DOHH2 (cell line): ENCODE measurements around the gene RAP1GAP.

Experiments used
- H3F3A ChIP-seq: fragments of 200-600 bp; sonication (generic), shearing (Covaris generic); 2 replicates; pipeline ENCODE4 v1.6.0; 2016; ENCODE audit warnings: antibody characterized with exemption, mild to moderate bottlenecking; ENCODE audit not compliant: control insufficient read depth, insufficient read depth
- H3K27ac ChIP-seq: fragments of 200-600 bp; sonication (generic); 2 replicates; pipeline ENCODE4 v1.5.1; 2014; ENCODE audit warnings: low read depth, mild to moderate bottlenecking, low read length, moderate library complexity
- H3K27me3 ChIP-seq: fragments of 200-600 bp; sonication (generic); 2 replicates; pipeline ENCODE4 v1.6.1; 2014; ENCODE audit warnings: mild to moderate bottlenecking, low read length, mixed read lengths; ENCODE audit not compliant: control insufficient read depth
- H3K36me3 ChIP-seq: fragments of 200-600 bp; sonication (generic); 2 replicates; pipeline ENCODE4 v1.6.1; 2014; ENCODE audit warnings: mild to moderate bottlenecking, low read length, moderate library complexity, mixed read lengths; ENCODE audit not compliant: control insufficient read depth
- H3K4me1 ChIP-seq: fragments of 200-600 bp; sonication (generic); 2 replicates; pipeline ENCODE4 v1.6.1; 2014; ENCODE audit warnings: mild to moderate bottlenecking, low read length, mixed read lengths; ENCODE audit not compliant: control insufficient read depth
- H3K4me2 ChIP-seq: fragments of 200-600 bp; sonication (generic); 2 replicates; pipeline ENCODE4 v1.6.0; 2014; ENCODE audit warnings: mild to moderate bottlenecking, low read length, moderate library complexity
- H3K4me3 ChIP-seq: fragments of 200-600 bp; sonication (generic); 2 replicates; pipeline ENCODE4 v1.5.1; 2014; ENCODE audit warnings: mild to moderate bottlenecking, low read length, mixed read lengths
- H3K79me2 ChIP-seq: fragments of 200-600 bp; sonication (generic); 2 replicates; pipeline ENCODE4 v1.6.1; 2014; ENCODE audit warnings: mild to moderate bottlenecking, low read length, mixed read lengths; ENCODE audit not compliant: control insufficient read depth
- H3K9me2 ChIP-seq: fragments of 200-600 bp; sonication (generic); replicated peaks from 2 replicates; pipeline ENCODE4 v1.6.1; 2014; ENCODE audit warnings: mild to moderate bottlenecking, low read length, mixed read lengths; ENCODE audit not compliant: control insufficient read depth
- H3K9me3 ChIP-seq: fragments of 200-600 bp; sonication (generic); 2 replicates; pipeline ENCODE4 v1.6.1; 2014; ENCODE audit warnings: antibody characterized with exemption, low read length, mixed read lengths; ENCODE audit not compliant: control insufficient read depth, insufficient read depth
- H4K20me1 ChIP-seq: fragments of 200-600 bp; sonication (generic); 2 replicates; pipeline ENCODE4 v1.6.0; 2014; ENCODE audit warnings: low read depth, mild to moderate bottlenecking, antibody characterized with exemption, low read length, moderate library complexity; ENCODE audit not compliant: control insufficient read depth, insufficient read depth
- EZH2phosphoT487 ChIP-seq: fragments of 200-600 bp; sonication (generic); IDR thresholded peaks from 2 replicates; pipeline ENCODE4 v1.6.1; 2017; ENCODE audit warnings: borderline replicate concordance, mild to moderate bottlenecking, antibody characterized with exemption, low read length, moderate library complexity, mixed read lengths
- TF ChIP-seq, protein P1 (sequence below): fragments of 200-600 bp; sonication (generic); IDR thresholded peaks from one replicate; pipeline ENCODE4 v1.5.1; 2014; ENCODE audit warnings: antibody characterized with exemption, mild to moderate bottlenecking, low read depth, low read length; ENCODE audit not compliant: poor library complexity, severe bottlenecking

RAP1GAP gene

GRCh38 chr1:21652101-21652936 lies 16.8 kb downstream of the RAP1GAP start:
- TF ChIP-seq EZH2phosphoT487 = no peak
- TF ChIP-seq, protein P1, sequence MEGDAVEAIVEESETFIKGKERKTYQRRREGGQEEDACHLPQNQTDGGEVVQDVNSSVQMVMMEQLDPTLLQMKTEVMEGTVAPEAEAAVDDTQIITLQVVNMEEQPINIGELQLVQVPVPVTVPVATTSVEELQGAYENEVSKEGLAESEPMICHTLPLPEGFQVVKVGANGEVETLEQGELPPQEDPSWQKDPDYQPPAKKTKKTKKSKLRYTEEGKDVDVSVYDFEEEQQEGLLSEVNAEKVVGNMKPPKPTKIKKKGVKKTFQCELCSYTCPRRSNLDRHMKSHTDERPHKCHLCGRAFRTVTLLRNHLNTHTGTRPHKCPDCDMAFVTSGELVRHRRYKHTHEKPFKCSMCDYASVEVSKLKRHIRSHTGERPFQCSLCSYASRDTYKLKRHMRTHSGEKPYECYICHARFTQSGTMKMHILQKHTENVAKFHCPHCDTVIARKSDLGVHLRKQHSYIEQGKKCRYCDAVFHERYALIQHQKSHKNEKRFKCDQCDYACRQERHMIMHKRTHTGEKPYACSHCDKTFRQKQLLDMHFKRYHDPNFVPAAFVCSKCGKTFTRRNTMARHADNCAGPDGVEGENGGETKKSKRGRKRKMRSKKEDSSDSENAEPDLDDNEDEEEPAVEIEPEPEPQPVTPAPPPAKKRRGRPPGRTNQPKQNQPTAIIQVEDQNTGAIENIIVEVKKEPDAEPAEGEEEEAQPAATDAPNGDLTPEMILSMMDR = no peak
- no peak overlapping the region for H3K27ac ChIP-seq
- H3K4me2 ChIP-seq = no peak overlapping the region
- H4K20me1 ChIP-seq = no peaks in the 10 kb centered on the region
- H3K9me3 ChIP-seq = no peaks in the 10 kb centered on the region
- no peaks in the 10 kb centered on the region for H3K9me2 ChIP-seq
- H3K27me3 ChIP-seq = peaks cover 19% of the 10 kb centered on the region
- no peak overlapping the region for H3K4me3 ChIP-seq
- H3F3A ChIP-seq = no peaks in the 10 kb centered on the region
- no peaks in the 10 kb centered on the region for H3K36me3 ChIP-seq
- no peaks in the 10 kb centered on the region for H3K79me2 ChIP-seq
- H3K4me1 ChIP-seq = no peaks in the 10 kb centered on the region; the same call in 1 of the 2 replicates

DNA sequence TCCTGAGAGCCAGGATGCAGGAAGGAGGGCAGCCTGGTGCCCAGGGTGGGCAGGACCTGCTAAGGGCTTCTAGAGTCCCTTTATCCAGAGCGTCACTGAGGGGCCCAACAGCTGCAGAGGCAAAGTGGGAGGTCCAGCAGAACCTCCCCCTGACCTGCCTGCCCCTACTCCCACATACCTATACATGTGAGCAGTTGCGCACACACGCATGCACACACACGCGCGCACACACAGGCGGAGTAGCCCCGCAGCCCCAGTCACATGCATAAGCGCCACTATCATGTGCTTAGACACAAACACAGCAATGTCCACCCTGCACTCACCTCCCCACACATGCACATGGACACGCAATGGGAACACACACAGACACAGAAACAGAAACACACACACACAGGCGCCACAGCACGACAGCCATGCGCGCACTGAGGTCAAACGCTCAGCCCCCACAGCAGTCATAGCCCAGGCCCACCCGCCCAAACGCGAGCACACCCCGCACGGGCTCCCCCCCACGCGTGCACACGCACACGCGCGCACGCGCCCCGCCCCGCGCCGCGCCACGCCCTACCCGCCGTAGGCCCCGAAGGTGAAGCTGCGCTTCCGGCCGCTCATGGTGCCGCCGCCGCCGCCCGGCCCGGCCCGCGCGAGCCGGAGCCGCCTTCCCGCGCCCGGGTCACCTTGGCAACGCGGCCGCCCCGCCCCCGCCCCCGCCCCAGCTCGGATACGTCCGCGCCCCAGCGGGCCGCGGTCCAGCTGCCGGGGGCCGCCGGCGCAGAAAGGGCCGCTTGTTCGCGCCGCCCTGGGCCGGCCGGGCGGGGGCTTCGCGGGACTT lies 17.7 kb downstream of the RAP1GAP start:
- Histone ChIP-seq H3K4me3 (no peak overlapping the region), H3K36me3 (no peaks in the 10 kb centered on the region), H3K27me3 (peaks cover 19% of the 10 kb centered on the region), H3K79me2 (no peaks in the 10 kb centered on the region), H3K4me2 (peak overlapping the region; percentile 28; the same call in 1 of the 2 replicates), H3K9me3 (no peaks in the 10 kb centered on the region), H4K20me1 (no peaks in the 10 kb centered on the region), H3F3A (no peaks in the 10 kb centered on the region), H3K4me1 (no peaks in the 10 kb centered on the region; the same call in 1 of the 2 replicates), H3K27ac (no peak overlapping the region), H3K9me2 (no peaks in the 10 kb centered on the region)
- TF ChIP-seq, protein P1 = no peak
- no peak for TF ChIP-seq EZH2phosphoT487

DNA sequence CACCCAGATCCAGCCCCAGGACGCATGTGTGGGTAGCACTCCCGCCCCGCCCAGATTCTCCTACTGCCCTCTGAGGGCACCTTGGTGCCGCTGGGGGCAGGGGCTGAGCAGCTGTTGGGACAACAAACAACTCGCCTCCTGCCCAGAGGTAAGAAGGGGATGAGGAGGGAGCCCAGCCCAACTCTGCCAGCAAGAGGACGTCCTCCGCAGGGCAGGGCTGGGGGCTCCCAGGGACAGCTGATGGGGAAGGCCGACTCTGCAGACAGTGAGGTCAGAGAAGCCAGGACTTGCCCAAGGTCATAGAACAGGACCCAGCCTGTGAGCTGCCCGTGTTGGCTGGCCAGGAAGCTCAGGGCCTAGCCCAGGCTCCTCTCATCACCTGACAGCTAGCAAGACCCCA lies 18.8 kb downstream of the RAP1GAP start:
- Histone ChIP-seq H3K27me3 (peaks cover 17% of the 10 kb centered on the region), H3K9me3 (no peaks in the 10 kb centered on the region), H3K4me2 (no peak overlapping the region), H4K20me1 (no peaks in the 10 kb centered on the region), H3K79me2 (no peaks in the 10 kb centered on the region), H3K4me1 (no peaks in the 10 kb centered on the region; the same call in 1 of the 2 replicates), H3K36me3 (no peaks in the 10 kb centered on the region), H3F3A (no peaks in the 10 kb centered on the region), H3K4me3 (no peak overlapping the region), H3K9me2 (no peaks in the 10 kb centered on the region), H3K27ac (no peak overlapping the region)
- TF ChIP-seq, protein P1 = no peak
- TF ChIP-seq EZH2phosphoT487 = no peak
